ENCODE results near the gene MAP2K5.

MAP2K5 gene

DNA sequence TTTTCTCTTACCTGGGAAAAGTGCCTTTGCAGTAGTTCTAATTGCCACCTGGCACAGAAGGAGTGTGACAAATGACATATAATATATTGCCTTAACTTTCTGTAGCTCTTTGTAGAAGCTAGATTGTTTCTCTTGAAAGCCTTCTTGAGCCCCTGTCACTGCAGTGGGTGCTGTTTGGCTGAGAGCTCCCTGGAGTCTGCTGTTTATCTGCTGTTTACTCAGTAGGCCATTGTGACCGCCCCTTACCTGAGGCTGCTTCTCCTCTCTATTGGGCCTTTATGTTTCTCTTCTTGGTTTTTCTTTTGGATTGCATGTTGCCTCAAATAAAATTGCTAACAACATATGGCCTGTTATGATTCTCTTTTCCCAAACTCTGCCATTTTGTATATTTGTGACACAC lies 16.7 kb downstream of the MAP2K5 start:
- no peak for TF ChIP-seq CTCF (IDR thresholded peaks at IDR 0.05; ENCODE audit: low read depth, low read length)
- H3K4me3 ChIP-seq (ENCODE audit: low read depth, low read length): no peak overlapping the region

GRCh38 chr15:67559576-67559975 lies 17.1 kb downstream of the MAP2K5 start:
- no peak overlapping the region for H3K4me3 ChIP-seq (ENCODE audit: low read depth, low read length)
- no peak for TF ChIP-seq CTCF (IDR thresholded peaks at IDR 0.05; ENCODE audit: low read depth, low read length)

GRCh38 chr15:67560320-67560719 lies 17.8 kb downstream of the MAP2K5 start:
- TF ChIP-seq CTCF (IDR thresholded peaks at IDR 0.05; ENCODE audit: low read depth, low read length): no peak
- H3K4me3 ChIP-seq (ENCODE audit: low read depth, low read length): no peak overlapping the region

- H3K4me3 ChIP-seq (ENCODE audit: low read depth, low read length): no peak overlapping the region
- no peak for TF ChIP-seq CTCF (IDR thresholded peaks at IDR 0.05; ENCODE audit: low read depth, low read length)
Measured at GRCh38 chr15:67563092-67563491, 20.6 kb downstream of the MAP2K5 start.

DNA sequence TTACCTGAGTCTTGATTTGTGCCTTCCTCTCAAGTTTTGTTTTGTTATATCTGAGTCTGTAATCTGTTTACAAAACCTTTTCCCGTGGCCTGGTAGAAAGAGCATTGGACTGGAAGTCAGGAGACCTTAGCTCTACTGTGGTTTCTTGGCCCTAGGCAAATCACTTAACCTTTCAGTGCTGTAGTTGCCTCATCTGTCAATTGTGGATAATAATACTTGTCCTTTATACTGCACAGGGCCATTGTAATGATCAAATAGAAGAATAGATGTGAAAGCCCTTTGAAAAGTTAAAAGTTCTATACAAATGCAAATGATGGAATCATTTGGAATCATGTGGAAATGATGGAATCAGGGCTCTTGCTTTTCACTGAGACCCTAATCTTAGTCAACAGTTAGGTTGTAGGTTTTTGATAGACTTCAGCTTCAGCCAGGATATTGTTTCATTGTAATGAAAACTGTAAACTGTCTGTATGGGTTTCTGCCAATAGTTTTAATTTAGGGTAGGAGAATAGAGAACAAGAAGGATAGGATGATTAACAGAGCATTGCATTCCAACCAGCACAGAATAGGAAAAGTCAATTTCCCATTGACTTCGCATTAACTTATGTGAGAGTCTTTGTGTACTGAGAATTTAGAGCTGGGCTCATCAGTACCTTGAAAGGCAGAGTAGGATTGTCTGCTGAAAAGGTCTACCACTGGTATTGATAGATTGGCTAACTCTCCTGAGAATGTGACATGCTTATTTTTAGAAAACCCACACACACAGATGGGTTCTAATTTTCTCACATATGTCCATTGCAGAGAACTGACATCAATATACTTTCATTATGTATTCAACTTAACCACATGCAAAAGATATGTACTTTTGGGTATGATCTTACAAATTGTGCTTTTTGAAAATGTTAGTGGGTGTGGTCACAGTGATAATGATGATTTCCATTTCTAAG lies 21.8 kb downstream of the MAP2K5 start:
- no peak overlapping the region for H3K4me3 ChIP-seq (ENCODE audit: low read depth, low read length)

GRCh38 chr15:67564968-67565345 lies 22.5 kb downstream of the MAP2K5 start:
- no peak overlapping the region for H3K4me3 ChIP-seq (ENCODE audit: low read depth, low read length)
- TF ChIP-seq CTCF (IDR thresholded peaks at IDR 0.05; ENCODE audit: low read depth, low read length): no peak

More for the DNA sequence above, 21.8 kb downstream of the MAP2K5 start:
- no peak for TF ChIP-seq CTCF (IDR thresholded peaks at IDR 0.05; ENCODE audit: low read depth, low read length)

- no peak for TF ChIP-seq CTCF (IDR thresholded peaks at IDR 0.05; ENCODE audit: low read depth, low read length)
- no peak overlapping the region for H3K4me3 ChIP-seq (ENCODE audit: low read depth, low read length)
Measured at GRCh38 chr15:67569668-67570067, 27.2 kb downstream of the MAP2K5 start.

All from WI38 (cell line).